ENCODE results near the gene HAPLN1.

Gene HAPLN1

DNA sequence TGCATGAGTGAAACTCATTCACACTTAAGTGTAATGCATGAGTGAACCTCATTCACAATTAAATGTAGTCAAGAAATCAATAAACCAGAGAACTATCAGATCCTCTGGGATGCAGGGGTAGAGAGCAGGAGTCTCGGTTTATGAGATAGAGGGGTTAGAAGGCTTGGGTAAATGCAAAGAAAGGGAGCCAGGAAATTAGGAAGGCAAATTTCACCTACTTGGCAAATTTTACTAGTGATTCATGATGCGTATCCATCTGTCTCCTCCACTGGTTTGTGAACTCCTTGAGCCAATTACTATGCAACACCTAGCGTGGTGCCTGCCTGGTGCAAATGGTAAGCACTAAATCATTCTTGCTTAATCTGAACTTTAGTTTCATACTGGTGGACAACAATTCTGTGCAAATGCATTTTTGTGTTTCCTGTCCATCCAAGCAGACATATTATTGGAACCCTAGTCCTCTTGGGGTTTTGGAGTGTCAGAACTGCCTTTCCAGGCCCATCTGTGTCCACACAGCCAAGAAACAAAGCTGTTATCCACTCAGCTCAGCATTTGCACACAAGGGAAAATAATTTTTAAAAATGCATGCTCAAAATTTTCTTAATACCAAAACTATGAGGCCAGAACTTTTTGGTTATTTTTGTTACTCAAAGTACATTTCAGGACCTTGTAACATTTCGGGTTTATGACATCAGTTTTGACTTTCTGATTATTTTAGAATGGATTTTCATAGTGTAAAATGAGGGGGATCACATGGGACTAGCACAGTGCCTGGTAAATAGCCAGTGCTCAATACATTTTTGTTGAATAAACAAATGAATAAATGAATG is 5.2 kb downstream of the HAPLN1 start:
- ATAC-seq, result no peak

DNA sequence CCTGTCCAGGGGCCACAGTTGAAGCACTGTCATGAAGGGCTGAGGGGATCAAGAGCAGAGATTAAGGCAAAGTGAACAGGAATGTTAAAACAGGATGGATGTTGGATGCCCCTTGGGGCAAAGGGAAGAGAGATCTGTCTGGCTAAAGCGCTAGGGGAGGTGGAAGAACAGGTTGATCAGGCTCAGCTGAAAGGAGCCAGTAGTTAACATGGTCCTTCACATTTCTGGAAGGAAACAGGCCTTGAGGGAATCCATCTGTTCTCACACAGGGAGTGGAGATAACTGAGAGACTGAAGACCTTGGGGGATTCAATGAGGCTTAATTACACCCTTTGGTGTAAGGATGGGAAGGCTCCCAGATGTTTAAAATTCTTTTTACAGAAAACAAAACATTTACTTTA is 5.8 kb downstream of the HAPLN1 start:
- ATAC-seq, result no peak

DNA sequence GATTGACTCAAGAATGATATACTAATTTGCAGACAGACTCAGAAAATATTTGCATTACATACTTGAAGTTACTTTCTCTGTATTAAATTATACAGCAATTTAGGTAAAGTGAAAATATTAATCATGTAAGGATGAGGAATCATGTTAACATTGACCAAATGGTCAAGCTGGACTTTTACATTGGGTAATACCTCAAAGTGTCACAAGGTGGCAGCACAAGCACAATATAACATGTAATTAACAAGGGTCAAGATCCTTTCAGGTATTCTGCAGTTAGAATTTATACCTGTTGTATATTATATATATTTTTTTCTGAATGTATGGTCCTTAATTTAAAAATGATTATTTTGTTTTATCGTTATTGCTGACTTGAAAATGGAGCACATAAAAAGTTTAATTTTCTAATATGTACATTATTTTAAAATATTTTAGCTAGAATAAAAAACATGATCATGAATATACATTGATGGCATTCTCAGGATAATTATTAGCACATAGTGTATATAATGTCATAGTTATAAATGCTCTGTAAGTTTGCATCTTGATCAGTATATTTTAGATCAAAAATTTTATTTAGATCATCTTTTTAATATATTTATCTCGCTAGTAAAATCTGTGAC is 8.6 kb downstream of the HAPLN1 start:
- no peak for ATAC-seq

DNA sequence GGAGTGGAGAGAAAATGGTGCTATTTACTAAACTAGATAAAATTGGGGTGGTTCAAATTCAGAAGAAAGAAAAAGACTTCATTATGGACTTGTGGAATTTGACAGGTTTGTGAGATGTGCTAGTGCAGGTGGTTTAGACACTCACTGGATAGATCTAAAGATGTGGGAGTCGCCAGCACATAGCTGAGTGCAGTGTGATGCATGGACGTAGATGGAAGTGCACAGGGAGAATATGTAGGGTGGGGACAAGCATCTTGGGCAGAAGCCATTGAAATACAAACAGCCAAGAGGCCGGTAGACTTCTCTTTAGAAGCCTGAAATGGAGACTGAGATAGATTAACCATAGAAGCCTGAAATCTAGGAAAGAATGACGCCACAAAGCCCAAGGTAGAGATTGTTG is 10.7 kb downstream of the HAPLN1 start:
- ATAC-seq, result no peak

DNA sequence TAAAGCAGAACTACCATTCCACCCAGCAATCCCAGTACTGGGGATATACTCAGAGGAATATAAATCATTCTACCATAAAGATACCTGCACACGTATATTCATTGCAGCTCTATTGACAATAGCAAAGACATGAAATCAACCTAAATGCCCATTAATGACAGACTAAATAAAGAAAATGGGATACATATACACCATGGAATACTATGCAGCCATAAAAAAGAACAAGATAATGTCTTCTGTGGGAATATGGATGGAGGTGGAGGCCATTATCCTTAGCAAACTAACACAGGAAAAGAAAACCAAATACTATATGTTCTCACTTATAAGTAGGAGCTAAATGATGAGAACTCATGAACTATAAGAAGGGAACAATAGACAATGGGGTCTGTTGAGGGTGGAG is 12.5 kb downstream of the HAPLN1 start:
- ATAC-seq, result no peak

DNA sequence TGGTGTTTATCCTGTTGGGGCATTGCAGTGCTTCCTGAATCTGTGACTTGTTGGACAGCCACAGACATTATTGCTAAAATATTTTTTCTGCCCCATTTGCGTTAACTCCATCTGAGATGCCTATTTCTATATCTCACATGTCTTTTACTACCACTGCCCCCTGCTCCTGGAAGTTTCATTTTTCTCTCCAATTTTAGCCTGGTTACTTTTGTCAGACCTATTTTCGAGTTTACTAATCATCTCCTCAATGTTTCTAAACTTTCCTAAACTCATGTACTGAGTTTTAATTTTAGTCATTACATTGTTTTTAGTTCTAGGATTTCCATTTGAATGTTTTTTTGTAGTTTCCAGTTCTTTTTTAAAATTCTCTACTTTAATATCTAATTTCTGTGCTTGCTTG is 17.6 kb downstream of the HAPLN1 start:
- ATAC-seq, result no peak

DNA sequence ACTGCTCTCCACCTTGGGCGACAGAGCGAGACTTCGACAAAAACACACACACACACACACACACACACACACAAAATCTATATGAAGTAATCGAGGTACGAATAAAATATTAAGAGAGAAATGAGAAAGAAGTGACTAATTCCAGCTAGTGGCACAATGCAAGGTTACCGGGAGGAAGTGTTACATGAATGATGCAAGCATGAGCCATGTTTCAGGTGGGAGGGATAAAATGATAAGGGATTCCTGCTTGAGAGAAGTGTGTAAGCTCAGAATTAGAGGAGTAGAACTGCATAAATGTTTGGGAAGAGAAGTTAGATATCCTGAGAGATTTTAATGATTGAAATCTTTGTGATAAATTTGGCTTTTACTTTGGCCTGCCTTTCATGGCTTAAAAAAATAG is 18.8 kb downstream of the HAPLN1 start:
- ATAC-seq, result no peak

DNA sequence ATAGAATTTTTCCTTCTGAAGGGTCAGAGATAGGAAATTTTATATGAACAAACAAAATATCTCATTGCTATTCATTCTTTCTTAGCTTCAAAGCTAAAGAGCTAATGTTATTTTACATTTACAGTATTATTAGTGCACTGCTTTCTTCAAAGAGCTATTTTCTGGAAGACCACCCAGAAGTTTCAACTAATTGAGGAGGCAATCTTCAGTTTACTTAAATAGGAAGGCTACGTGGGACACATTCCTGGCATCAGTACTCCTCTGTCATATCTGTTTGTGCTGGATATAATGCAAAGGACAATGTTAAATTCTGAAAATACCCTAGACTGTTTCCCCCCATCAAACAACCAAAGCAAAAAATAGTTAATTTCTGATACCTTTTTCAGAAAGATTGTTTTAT is 30.8 kb downstream of the HAPLN1 start:
- ATAC-seq, result no peak

DNA sequence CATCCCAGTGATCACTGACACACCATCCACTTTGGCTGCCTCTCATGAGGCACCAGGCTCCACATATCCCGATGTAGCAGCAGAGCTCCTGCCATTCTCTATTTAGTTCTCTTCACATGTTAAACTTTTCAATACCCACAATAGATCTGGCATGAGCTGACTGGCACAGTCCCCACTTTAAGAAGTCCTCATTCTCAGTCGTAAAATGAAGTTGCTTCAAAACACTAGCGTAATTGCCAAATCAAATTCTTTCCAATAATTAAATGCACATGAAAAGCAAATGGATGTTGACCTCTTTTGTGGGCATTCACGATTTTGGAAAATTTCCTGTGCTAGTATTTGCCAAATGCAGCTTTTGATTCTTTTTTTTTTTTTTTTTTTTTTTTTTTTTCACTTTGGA is 32.4 kb downstream of the HAPLN1 start:
- no peak for ATAC-seq

DNA sequence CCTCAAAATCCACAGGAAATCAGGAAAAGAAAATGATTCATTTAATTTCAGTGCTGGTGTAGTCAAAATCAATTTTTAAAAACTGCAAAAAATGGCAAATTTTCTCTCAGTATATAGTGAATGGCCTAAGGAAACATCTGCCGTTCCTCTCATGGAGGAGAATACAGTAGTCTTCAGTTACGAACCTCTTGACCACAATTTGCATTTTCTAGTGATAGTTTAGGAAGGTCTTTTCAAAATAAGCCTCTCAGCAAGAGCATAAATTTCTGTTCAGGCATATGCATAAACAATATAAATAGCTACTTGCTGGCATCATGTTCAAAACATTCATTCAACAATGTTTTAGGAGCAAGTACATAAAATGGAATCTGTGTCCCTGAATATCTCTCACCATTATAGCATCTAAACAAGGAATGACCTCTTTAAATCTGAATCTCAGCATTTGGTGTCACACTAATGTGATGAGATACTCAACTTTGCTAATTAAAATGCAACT is 33.5 kb downstream of the HAPLN1 start:
- no peak for ATAC-seq

DNA sequence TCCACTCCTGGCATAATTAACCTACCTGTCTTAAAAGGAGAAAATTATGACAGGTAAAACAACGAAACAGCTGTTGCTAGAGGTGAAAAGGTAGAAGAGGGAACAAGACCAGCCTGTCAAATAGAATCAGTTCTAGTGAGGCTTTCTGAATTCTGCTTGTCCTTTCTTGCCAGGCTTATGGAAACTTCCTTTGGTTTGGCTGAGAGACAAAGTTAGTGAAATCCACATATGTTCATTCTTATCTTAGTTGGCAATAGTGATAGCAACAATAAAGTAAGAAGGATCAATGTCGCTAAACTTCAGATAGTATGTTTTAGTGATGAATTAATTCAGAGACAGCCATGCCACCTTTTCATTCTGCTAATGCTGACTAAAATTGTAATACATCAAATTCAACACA is 34.4 kb downstream of the HAPLN1 start:
- ATAC-seq, result no peak

DNA sequence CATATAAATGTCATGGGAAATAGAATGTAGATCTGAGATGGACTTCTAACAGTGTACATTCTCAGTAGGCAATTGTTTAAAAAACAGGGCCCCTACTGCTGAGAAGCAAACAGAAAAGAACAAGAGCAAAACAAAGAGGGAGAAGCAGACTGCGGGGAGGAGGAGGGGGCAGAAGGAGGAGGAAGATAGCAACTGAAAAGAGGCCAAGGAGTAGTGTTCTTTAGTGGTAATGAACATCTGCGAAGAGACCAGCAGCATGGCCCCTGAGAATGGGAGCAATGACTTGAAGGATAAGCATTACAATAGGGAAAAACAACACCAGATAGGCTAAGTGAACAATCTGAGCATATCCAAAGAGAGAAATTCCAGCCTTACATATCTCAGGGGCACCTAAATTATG is 36.8 kb downstream of the HAPLN1 start:
- no peak for ATAC-seq

DNA sequence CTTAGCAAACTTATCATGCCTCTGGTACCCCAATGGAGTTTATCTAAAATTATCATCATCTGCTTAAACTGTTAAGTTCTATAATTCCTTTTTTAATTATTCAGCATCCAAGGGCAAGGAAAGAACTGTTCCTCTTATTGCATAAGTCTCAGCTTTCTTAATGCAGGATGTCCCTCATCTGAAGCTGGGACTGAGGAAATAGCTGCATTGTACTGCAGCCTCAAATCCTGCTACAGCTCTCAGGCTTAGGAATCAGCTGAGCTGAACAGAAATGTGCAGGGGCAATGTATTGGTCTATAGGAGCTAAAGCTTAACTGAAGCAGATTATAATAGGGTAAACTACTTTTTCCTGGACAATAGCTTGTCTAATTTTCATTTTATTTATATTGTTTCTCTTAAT is 48.0 kb downstream of the HAPLN1 start:
- ATAC-seq, result no peak

DNA sequence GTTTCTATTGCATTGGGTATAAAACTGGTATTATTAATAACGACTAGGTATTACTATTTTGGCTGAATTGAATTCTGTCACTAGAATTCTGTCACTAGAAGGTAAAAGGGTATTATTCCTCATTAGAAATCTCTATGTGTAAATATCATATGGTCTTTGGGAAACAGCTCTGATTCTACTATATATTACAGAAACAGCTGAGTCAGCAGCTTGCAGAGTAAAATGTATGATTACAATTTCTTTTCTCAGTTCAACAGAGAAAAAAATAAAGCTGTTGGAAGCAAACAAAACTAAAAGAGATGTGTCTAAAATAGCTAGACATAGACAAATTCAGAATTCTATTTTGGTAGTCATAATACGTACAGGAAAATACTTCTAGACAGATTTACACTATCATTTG is 48.5 kb downstream of the HAPLN1 start:
- no peak for ATAC-seq

DNA sequence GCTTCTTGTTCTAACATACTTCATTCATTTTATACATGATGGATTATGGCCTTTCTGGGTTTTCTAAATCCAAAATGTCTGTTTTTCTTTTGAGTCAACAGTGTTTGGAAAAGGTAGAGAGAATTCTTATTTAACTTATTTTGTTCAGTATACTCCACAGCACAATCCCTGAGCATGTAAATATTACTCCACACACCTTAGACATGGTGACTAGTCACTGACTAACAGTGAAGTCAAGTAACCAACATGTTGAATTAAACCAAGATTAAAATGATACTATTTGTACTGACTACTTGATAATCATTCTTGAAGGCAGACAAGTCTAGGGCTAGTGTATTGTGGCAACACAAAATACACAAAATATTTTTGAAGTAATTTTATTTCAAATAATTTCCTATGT is 55.0 kb downstream of the HAPLN1 start:
- no peak for ATAC-seq

DNA sequence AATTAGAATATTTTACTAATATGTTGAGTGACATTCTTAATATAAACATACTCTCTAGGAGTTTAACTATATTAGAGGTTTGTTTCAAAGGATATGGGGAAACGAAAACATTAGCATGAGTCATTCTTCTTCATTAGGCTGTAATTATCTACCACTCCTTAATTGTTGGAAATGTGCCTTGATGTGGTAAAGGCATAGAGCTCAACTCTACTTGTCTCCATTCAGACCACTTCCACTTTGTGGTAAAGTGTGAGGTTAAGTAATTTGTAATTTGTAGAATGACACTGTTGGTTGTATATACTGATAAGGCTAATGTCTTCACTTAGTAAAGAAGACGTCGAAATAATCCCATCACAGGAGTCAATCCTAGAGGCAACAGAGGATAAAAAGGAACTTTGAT is 58.1 kb downstream of the HAPLN1 start:
- no peak for ATAC-seq

DNA sequence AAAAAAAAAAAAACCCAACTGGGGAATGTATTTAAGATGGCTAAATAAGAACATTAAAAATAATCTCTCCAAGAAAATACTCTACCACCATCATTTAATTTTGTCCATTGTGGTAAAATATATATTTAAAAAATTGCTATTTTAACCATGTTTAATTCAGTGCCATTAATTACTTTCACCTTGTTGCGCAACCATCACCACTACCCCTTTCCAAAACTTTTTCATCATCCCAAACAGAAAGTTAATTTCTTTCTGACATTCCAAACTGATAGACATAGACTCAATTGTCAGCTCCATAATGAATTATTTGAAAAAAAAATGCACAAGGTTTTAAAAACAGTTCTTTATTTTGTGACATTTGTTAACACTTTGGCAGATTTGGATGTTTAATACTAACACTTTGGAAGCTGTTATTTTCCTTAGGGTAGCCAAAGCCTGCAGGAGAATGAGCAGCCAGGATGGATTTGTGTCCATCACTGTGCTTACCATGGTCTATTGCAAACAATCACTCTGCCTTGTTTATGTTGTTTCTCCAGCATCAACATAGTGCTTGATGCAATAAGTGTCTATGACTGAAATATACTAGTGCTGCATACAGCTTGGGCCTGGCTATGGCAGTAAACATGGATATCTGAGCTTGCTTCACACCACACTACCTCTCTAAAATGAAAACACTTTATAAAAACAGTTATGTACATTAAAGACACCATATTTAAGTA is 62.7 kb downstream of the HAPLN1 start:
- ATAC-seq, result no peak

DNA sequence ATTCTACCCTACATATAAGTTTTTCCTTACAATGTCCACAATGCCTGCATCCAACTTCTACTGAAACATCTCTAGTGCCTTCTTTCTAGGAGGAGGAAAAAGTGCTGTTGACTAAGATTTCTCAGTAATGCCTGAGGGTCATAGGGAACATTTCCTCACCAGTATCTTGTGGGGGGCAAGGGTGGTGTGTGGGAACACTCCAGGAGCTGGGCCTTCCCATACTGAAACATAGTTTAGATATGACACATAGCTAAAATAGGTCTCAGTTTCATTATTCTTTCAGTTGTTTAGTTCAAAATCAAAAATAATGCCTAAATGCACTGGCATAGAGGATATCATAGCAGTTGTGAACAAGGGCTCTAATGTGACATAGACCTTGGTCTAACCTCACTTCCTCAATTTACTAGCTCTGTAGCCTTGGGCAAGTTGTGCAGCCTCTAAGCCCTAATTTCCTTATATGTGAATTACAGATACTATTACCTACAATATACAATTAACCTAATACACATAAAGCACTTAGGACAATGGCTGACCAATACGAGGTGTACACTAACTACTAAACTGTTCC is 66.1 kb downstream of the HAPLN1 start:
- ATAC-seq, result no peak

DNA sequence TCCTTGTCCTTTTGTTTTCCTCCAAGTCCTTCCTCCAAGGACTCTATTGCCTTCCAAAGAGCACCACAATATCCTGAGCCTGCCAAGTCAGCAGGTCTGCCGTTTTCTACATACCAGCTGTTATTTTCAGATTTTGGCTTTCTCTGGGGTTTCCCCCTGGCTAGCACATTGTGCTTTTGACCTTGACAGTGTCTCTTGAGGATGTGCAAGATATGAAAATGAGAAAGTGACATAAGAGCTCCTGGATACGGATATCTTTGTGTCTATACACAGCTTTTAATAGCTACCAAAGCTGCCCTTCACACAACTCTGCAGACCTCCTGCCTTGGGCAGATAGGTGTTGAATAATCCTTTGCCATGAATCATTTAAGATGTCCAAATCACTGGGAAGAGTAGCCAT is 67.0 kb downstream of the HAPLN1 start:
- ATAC-seq, result no peak

DNA sequence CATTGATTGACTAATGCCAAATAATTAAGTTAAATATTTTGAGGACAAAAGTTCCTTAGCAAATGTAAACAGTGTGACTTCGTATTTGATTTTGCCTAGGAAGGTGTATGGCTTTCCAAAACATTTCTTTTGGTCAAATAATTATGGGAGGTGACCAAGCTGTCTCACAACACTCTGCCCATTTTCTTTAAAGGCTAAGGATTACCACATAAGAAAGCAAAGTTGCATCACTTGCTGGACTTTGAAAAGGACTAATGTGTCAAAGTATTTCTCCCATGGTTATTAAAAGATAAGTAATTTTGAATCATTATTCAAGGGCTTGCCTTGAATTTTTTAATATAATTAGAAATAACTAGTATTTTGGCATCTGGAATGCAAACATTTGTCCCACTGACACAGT is 74.7 kb downstream of the HAPLN1 start:
- no peak for ATAC-seq

DNA sequence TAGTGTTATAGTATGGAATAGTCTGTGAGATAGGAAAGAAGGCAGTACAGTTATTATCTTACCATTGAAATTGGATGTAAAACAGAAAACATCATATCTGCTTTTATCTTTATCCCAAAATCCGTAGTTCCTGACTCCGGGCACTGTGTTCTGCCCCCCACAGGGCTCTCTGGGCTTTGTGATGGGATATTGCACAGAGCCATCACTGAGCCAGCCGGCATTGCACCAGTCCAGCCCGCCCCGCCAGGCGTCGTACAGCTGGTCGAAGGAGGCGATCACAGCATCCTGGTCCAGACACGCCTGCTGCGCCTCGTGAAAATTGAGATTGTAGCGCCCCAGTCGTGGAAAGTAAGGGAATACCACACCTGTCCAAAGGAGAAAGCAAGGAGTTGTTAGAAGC is 76.4 kb downstream of the HAPLN1 start:
- ATAC-seq, result no peak

DNA sequence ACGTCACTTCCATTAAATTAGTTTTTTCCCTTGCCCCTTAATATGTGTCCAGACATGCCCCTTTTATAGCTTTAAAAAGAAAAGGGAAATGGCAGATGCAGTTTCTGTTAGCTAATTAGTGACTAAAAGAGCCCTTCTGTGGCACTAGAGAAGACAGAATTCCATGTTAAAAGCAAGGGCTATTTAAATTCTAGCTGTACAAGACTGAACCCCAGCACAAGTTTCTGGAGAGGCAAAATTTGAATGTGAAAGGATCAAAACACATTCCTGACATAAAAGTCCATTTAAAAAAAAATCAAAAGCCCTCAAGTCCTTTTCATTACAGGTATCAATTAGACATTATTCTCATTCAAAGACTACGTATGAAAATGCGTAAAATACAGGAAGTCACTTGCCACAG is 78.7 kb downstream of the HAPLN1 start:
- no peak for ATAC-seq

DNA sequence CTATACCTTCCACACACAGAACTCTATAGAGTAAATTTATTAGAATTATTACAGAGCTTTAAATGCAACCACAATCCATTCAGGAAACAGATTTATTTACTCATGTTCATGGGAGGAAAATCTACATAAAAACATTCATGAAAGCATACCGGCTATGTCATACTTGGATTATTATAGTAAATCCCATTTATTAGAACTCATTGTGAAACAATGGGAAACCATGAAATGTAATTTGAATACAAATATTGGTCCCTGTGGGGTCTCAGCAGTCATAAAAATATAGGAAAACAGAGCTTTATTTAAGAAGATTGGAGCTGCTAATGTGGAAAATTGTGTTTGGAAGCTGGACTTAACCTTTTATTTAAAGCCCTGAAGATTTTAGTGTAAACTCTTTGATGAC is 80.7 kb downstream of the HAPLN1 start:
- ATAC-seq, result no peak

DNA sequence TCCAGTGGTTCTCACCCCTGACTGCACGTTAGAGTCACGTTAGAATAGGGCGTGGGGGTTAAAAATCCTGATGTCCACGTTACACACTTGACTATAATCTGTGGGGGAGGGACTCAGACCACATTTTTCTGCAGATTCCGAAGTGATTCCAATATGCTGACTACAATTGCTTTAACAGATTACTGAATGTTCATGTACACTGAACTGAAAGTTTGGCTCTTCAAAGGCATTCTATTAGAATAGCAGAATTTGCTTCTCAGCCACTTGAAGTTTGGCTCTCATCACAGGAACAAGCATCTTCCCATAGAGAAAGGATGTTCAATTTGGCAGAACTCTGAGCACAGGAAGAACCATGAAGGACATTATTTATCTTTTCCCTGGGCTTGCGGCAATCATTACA is 84.5 kb downstream of the HAPLN1 start:
- no peak for ATAC-seq
